Measurements from ENCODE around the gene TFEB. TPM values are rescaled to one million over a fixed set of nuclear protein-coding genes. Genes with fewer than 3 reads are reported as not detected.

TFEB gene
- total RNA-seq, 1 experiment from 2014 or later = 5.5 TPM

DNA sequence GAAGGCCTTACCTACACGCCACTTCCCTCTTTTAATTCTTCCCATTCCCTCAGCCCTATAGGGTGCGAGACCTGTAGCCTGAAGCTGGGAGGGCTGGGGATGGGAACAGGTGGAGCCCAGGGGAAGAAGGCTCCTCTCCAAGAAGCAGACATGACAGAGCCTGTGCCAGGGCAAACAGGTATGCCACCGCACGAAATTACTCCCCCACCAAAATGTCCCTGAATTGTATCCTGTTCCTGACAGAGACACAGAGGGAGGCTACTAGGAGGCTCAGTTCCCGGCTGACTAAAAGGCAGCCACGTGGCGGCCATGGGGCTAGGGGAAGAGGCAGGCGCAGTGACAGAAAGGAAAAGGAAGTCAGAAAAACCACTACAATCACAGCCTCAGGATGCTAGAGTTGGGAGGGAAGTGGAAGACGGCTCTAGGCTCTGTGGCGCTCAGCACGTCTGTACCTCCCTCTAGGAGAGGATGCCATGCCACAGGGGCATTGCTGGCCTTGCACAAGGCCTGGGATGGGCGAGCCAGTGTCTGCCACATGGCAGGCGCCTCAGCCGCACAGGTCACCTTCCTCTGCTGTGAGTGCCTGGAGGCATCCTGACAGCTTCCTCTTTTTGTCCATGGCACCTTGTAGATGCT, 27.7 kb downstream of the TFEB start:
- no peak for DNase-seq (ENCODE audit: low read depth)

DNA sequence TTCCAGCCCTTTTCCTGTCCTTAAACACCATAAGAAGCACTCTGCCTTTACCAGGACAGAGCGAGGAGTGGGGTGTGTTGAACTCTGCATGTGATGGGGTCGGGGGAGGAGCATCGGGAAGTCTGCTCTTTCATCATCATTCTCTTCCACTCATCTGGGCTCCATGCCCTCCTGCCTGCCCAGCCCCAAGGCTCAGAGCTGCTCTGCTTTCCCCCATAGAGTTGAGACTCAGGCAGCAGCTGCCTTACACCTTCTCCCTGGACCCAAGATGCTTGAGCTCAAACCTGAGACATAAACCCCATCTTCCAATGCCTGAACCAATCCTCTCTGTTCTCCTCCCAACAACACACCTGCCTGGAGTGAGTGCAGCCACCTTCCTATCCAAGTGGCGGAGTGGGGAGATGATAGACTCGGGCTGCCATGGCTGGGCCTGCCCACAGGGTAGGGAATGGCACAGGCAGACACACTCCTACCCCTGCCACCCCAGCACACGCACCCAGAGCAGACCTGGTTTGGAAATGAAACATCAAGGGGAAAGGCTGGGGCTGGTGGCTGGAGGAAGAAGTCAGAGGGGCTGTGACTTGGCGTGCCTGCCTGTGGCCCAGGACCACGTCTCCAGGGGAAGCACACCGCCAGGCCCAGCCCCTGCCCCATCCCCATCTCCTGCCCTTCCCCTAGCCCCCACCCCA, 28.4 kb downstream of the TFEB start:
- no peak for DNase-seq (ENCODE audit: low read depth)

DNA sequence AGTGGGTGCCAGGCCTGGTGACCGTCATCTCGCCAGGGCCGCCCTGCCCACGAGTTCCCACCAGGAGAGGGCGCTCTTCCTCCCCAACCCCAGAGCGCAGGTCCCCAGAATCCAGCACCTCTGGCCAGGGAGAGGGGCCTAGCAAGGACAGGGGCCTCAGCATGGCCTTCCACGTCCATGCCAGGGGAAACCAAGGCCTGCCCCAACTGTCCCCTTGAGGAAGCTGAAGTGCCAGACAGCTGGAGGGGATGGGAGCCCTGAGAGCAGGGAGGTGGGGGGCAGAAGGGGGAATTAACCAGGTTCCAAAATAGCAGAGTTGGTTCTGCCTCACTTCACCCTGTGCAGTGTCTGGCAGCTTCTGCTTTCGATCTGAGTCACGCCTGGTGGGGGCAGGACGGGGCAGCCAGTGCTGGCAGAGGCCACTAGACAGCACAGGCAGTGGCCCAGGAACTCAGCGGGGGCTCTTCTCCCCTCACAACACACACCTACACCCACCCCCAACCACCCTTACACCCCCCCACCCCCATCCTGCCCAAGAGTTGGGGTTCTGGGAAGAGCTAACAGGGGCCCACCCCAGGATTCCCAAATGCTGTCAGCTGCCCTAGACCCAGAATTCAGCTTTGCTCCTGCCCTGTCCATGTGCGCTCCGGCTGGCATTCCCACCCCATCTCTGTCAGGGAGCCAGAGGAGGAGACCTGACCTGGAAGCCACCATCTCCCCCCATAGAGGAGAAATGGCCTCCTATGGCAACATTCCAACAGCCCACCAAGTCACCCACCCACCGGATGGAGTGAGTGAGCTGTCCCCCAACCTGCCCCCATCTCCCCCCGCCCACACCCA, 29.2 kb downstream of the TFEB start:
- peak; percentile 78 for DNase-seq (ENCODE audit: low read depth)

DNA sequence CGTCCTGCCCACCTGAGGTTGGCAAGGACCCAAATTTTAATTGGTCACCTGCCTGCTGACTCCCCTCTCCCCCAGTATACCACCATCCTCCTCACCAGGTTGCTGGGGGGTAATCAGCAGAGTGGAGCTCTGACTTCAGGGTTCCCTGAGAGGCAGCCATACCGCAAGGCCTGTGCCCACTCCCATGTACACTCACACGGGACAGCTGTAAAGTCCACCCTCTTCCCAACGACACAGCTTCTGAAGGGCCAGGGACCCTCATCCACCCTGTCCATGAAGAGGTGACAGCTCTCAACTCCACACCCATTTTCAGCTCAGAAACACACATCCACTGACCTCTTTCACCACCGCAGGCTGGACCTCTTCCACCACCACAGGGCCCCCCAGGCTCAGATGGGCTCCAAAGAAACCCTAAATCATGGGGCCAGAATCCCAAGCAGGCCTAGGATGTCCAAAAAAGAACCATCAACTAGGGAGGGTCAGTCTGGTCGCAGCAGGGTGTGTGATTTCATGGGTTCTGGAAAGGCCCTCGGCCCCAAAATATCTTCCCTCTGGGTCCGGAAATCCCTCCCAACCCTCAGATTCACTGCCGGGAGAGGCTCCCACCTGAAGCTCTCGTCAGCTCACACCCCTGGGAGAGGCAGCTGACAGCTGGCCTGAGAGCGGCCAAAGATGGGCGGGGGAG, 30.0 kb downstream of the TFEB start:
- DNase-seq (ENCODE audit: low read depth) = no peak

DNA sequence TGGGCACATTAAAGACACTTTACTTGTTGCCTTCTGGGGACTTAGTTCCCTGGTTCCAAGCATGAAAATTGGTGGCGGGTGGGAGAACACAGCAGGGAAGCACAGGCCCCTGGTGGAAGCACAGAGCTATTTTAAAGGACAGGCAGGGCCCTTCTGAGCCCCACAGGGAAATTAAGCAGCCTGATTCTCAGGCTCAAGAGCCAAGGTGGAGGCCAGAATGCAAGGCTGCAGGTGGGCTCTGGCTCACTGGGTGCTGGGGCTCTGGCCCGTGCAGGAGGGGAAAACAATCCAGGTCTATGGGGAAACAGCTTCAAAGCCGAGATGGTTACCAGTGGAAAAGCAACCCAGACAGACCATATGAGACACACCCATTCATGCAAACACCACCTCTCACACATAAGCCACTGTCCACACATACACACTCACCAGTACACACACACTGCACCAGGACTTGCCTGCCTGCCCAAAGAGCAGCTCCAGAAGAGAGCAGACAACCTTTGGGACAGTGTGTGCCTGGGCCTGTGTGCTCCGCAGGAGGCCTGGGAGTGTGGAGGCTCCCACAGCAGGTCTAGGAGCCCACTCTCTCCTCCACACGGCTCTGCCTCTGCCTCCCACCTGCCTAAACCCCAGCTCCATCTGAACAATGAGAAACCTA, 30.6 kb downstream of the TFEB start:
- no peak for DNase-seq (ENCODE audit: low read depth)

DNA sequence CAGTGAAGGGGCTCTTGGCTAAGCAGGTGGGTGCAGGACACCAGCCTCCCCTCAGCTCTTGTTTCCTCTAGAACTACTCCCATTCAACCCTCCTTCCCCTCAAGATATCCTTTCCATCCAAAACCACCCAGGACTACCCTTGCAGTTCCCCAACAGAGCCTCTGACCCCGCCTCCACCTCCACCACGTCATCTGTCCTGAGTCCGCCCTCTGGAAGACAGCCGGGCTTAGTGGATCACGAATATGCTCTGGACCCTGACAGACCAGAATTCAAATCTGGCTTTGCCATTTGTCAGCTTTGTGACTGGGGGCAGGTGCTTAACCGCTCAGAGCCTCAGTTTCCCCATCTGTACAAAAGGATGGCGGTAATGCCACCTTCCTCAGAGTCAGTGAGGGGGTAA, 31.4 kb downstream of the TFEB start:
- DNase-seq (ENCODE audit: low read depth) = no peak

DNA sequence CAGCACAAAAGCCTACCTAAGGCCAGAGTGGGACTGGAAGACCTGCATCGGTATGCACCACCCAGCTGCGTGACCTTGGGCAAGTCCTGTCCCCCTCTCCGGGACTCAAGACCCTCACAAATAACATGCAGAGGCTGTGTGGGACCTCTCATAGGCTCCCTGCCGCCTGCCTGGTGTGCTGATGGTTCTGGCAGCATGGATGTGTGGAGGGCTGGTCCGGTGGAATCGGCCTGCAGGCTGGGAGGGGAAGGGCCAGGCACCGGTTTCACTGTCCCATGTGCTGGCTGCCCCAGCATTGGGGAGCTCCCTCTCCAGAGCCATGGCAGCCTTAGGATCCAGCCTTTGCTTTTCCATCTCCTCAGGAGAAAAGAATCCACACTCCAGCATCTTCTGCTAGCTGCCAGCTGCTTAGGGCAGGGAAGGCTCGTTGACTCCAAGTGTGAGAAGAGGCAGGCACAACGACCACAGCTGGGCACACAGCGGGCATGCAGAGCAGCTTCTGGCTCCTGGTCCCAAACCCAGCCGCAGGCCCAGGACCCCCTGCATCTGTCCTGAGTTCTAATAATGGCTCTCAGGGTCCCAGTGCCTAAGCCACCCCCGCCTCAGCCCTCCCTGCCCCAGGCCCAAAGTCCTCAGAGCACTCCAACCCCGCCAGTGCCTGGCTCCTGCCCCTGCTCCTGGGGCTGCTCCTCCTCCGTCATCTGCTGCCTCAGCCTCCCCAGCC, 32.5 kb downstream of the TFEB start:
- DNase-seq (ENCODE audit: low read depth) = no peak

DNA sequence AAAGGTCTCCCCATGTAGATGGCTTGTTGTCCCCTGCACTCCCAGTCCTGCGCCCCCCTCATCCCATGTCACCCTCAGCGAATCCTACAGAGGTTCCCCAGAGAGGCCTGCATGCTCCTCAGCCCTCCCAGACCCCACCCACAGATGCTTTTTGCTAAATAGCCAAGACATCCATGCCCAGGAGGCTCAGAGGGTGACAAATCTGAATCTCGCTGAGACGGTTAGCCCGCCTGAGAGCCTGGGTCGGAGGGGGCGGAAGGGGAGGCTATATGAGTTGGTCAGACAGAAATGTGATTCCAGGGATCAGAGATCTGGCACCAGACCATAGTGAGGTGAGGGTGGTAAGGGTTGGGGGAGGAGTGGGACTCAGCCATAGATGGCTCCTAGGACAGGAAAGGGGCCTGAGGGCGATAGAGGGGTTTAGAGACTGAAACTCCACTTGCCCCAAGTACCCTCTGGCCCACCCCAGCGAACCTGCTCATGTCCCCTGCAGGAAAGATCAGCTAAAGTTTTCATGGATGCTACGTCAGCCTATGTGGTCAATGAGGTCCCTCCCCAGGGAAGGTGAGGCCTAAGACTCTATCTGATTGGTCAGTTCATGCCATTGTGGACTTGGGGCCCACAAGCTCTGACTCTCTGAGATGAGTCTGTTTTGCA, 33.2 kb downstream of the TFEB start:
- DNase-seq (ENCODE audit: low read depth) = no peak

DNA sequence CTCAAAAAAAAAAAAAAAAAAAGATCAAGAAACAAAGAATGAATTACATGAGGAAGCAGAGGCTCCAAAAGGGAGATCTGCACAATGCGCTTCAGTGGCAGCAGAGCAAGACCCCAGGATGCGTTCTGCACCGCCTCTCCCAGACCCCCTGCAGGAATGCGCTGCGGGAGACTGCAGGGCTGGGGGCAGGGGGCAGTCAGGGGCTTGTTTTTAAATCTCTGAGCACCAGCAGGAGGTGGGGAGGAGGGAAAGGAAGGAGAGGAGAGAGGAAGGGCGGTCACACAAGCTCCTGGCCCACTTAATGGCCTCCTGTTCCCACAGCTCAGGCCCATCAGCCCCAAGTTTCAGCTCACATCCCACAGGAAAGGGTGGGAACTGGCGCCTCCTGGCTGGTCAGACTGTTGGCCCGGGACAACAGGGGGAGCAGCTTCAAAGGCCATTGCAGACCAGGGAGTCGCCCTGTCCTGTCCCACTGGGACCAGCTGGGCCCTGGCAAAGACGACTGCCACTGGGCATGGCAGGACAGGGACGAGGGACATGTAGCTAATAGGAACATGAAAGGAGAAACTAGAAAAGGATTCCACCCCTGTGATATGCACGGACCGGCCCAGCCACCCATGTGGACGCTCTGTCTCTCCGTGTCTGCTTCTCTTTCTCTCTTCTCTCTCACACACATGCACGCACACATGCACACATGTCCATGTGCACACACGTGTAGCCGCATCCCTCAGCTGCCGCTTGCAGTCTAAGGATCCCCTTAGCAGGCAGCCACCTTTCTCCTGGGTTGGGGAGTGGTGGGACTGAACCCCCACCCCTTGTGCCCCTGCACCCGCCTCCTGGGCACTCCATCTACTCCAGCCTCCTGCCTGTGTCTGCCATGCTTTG, 34.7 kb downstream of the TFEB start:
- DNase-seq (ENCODE audit: low read depth) = no peak

DNA sequence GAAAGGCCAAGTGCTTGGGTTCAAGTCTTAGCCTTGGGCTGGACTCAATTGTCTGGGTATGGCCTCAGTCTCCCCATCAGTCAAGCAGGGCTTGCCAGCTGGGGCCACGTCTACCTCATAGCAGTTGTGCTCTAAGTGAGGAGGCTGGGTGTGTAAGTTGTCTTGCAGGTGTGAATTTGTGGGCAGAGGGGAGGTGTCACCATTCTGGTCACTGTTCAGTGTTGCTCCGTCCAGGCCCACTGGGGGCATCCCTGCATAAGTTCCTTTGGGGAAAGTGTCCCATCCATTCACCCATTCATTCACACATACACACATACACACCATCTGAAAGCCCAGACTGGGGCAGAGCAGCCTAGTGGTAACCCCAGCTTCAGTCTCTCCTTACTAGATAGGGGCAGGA, 36.3 kb downstream of the TFEB start:
- DNase-seq (ENCODE audit: low read depth) = no peak

DNA sequence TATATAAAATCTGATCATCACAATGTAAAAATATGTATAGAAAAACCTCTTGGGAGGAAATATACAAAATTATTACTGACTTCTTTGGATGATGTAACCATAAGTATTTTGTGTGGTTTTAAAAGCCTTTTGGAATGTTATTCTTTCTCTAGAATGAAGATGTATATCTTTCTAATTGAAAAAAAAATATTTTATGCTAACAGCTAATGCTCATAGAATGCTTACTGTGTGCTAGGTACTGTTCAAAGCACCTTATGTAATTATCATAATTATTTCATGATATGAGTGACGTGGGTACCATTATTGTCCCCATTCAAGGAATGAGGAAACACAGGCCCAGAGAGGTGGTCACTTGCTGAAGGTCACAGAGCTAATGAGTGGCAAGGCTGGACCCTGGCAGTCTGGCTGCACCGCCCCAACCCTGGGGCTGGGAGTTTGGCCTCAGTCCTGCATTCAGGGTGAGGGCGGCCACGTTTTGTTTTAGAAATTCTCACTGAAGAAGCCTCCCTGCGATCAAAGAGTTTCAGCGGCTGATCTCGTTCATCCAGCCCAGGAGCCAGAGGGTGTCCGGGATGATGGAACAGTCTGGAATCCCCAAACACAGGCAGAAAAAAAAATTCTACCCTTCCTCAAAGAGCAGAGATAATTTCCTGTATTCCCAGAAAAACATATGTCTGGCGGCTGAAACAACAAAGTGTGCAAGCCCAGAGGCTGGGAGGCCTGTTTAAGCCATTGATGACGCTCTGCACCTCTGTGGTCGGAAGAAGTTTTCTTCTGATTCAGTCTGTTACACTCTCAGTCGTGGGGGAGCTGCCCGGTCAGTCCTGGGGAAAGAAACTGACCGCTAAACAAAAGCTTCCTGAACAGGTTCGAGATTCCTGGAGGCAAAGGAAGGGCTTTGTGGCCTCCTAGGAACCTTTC, 37.3 kb downstream of the TFEB start:
- DNase-seq (ENCODE audit: low read depth) = peak; percentile 91

DNA sequence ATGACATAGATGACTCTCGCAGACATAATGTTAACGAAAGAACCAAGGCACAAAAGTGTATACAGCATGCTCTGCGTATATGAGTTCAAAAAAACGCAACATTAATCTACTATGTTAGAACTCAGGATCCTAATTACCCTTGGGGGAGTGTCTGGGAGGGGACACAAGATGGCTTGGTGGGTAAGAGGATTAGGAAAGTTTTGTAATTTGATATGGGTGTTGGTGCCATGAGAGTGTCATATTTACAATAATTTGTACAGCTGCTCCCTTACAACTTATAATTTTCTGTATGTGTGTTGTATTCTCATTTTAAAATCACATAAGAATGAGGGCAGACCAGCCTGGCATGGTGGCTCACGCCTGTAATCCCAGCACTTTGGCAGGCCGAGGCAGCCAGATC, 38.6 kb downstream of the TFEB start:
- no peak for DNase-seq (ENCODE audit: low read depth)

DNA sequence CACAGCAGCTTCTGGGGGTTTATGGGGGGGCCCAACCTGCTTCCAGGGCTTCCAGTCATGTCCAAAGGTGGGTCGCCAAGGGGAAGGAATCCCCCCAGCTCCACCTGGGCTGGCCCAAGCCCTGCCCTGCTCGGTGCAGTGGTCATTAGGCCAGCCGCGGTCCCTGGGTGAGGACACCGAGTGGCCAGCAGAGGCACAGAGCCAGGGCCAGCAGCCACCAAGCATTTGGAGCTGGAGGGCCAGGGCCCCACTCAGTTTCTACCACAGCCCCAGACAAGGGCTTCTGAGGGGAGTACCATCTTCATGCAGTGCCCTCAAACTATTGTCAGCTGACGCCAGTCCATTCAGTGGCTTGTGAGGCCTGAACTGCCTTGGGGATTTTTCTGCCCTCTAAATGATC, 39.6 kb downstream of the TFEB start:
- no peak for DNase-seq (ENCODE audit: low read depth)

DNA sequence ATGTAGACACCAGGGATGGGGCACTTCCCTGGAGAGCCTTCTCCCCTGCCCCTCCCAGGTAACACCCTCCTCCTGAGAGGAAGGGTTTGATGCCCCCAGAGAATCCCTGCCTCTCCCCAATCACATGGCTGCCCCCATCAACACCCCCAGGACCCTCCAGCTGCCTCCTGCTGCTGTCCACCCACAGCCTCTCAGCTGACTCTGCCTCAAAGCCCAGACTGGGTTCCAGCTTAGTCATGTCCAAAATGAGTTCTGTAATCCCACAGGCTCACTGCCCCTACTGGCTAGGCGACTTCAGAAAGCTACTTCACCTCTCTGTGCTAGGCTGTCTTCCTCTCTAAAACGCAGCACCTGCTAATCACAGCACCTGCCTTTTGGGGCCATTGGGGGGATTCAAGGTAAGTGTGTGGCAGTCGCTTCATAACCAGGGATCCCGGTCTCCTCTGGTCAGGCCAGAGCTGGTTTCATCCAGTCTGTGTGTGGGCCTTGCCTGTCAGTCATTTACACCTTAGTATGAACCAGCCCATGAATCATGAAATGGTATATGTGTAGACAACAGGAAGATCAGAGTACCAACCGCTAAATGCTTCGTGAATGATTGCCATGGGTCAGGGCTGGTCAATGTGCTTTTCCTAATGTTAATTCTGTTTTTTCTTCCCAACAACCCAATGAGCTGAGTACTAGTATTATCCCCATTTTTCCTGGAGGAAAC, 40.4 kb downstream of the TFEB start:
- DNase-seq (ENCODE audit: low read depth) = no peak

DNA sequence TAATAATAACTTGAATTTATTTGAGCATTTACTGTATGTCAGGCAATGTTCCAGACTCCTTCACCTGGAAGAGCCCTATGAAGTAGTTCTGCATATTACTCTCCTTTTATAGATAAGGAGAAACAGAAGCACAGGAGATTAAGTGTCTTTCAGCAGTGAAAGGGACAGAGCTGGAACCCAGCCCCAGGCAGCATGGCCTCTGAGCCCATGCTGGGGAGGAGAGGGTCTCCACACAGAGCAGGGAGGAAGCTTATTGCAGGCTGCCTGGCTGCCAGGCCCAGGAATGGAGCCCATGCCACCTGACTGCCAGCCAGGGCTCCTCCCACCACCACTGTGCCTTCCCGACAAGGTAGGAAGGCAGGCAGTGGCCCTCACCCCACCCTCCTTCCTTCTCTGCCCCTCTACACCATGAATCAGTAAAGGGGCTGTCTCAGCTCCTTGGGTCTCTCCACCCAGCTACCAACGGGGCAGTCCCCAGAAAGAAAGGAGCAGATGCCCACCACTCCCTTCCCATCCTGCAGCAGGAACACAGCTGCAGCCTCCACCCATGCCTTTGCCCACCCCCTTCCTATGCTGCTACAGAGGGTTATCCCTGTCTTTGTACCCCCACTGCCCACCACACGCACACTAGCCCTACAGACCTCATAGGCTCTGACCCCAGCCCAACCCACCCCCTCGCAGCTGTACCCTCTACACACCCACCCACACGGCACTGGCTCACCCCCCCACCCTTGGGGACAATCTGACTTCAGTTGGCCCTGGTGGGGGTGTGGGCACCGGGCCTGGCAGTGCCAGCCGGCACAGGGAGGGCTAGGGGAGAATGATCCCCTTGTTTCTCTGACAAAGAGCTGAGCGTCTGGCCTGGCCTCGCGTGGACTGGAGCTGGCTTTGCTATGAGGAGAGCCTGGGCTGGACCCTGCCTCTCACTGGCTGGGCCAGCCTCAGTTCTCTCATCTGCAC, 41.8 kb downstream of the TFEB start:
- DNase-seq (ENCODE audit: low read depth) = no peak

DNA sequence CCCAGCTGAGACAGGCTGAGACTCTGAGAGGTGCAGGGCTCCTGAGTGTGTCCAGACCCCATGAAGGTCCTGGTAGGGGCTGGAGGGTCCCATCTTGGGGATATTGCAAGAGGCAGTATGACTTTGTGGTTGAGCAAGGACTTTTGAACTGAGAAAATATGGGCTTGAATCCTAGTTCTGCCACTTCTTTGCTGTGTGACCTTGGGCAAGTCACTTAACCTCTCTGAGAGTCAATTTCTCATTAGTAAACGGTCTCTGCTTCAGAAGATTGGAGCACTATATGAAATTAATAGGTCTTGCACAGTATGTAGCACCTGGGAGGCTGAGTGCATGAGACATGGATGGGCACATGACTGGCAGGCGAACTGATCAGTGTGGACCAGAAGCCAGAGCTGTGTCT, 42.7 kb downstream of the TFEB start:
- DNase-seq (ENCODE audit: low read depth) = no peak
